H9 (cell line): ENCODE measurements around the gene BACH2. TPM values are rescaled to one million over a fixed set of nuclear protein-coding genes. Genes with fewer than 3 reads are reported as not detected.

ENCODE experiments used
- DNase-seq: peaks from one replicate; pipeline ENCODE4 v3.0.0-alpha.2; 2017
- H2AFZ ChIP-seq: one replicate; pipeline ENCODE4 v1.6.1; 2013; ENCODE audit warnings: mild to moderate bottlenecking, low read length, control low read depth, moderate library complexity
- H2AK5ac ChIP-seq: 2 replicates; pipeline ENCODE4 v1.6.1; 2013; ENCODE audit warnings: low read length, control low read depth, mixed read lengths; ENCODE audit not compliant: insufficient read length
- H2BK120ac ChIP-seq: one replicate; pipeline ENCODE4 v1.6.1; 2013; ENCODE audit warnings: low read depth, mild to moderate bottlenecking, low read length, control low read depth, inconsistent platforms; ENCODE audit not compliant: poor library complexity, severe bottlenecking
- H2BK12ac ChIP-seq: 2 replicates; pipeline ENCODE4 v1.6.1; 2013; ENCODE audit warnings: low read length, control low read depth, mixed read lengths, low read depth; ENCODE audit not compliant: insufficient read length
- H2BK15ac ChIP-seq: 2 replicates; pipeline ENCODE4 v1.6.1; 2013; ENCODE audit warnings: low read depth, low read length, control low read depth
- H2BK20ac ChIP-seq: one replicate; pipeline ENCODE4 v1.6.1; 2013; ENCODE audit warnings: low read depth, mild to moderate bottlenecking, low read length, control low read depth, inconsistent platforms; ENCODE audit not compliant: poor library complexity, severe bottlenecking
- H2BK5ac ChIP-seq: 2 replicates; pipeline ENCODE4 v1.6.1; 2013; ENCODE audit warnings: low read length, control low read depth, mixed read lengths; ENCODE audit not compliant: insufficient read length
- H3K14ac ChIP-seq: 2 replicates; pipeline ENCODE4 v1.6.1; 2013; ENCODE audit warnings: low read length, control low read depth; ENCODE audit not compliant: insufficient read depth
- H3K18ac ChIP-seq: 2 replicates; pipeline ENCODE4 v1.6.1; 2013; ENCODE audit warnings: low read depth, mild to moderate bottlenecking, mixed read lengths, low read length, control low read depth; ENCODE audit not compliant: insufficient read length
- H3K23ac ChIP-seq: 2 replicates; pipeline ENCODE4 v1.6.1; 2013; ENCODE audit warnings: low read length, control low read depth, mixed read lengths, low read depth; ENCODE audit not compliant: insufficient read length
- H3K23me2 ChIP-seq: 2 replicates; pipeline ENCODE4 v1.6.1; 2013; ENCODE audit warnings: low read depth, mild to moderate bottlenecking, mixed read lengths, low read length, control low read depth; ENCODE audit not compliant: insufficient read length, poor library complexity, severe bottlenecking
- H3K27ac ChIP-seq: 2 replicates; pipeline ENCODE4 v1.5.1; 2013; ENCODE audit warnings: low read length, control low read depth, mixed read lengths, low read depth; ENCODE audit not compliant: insufficient read length
- H3K27me3 ChIP-seq: 2 replicates; pipeline ENCODE4 v1.6.1; 2013; ENCODE audit warnings: low read length, control low read depth, inconsistent platforms; ENCODE audit not compliant: insufficient read depth
- H3K4ac ChIP-seq: 2 replicates; pipeline ENCODE4 v1.6.1; 2013; ENCODE audit warnings: low read depth, mild to moderate bottlenecking, control low read depth, inconsistent platforms, low read length, moderate library complexity
- H3K4me1 ChIP-seq: 2 replicates; pipeline ENCODE4 v1.6.1; 2013; ENCODE audit warnings: low read length, control low read depth, inconsistent platforms; ENCODE audit not compliant: insufficient read depth
- H3K4me2 ChIP-seq: 2 replicates; pipeline ENCODE4 v1.6.1; 2013; ENCODE audit warnings: low read length, control low read depth, mixed read lengths; ENCODE audit not compliant: insufficient read length, insufficient read depth
- H3K56ac ChIP-seq: 2 replicates; pipeline ENCODE4 v1.6.1; 2013; ENCODE audit warnings: low read depth, mild to moderate bottlenecking, mixed read lengths, low read length, control low read depth; ENCODE audit not compliant: insufficient read length
- H3K79me1 ChIP-seq: 2 replicates; pipeline ENCODE4 v1.6.1; 2013; ENCODE audit warnings: low read depth, mild to moderate bottlenecking, moderate library complexity, low read length, control low read depth, inconsistent platforms; ENCODE audit not compliant: insufficient read depth, poor library complexity, severe bottlenecking
- H3K79me2 ChIP-seq: 2 replicates; pipeline ENCODE4 v1.6.1; 2013; ENCODE audit warnings: low read length, control low read depth, inconsistent platforms; ENCODE audit not compliant: insufficient read depth
- H3K9ac ChIP-seq: 2 replicates; pipeline ENCODE4 v1.6.1; 2013; ENCODE audit warnings: low read length, control low read depth, mixed read lengths; ENCODE audit not compliant: insufficient read length; ENCODE audit errors: extremely low read depth
- H3K9me3 ChIP-seq: one replicate; pipeline ENCODE4 v1.6.1; 2013; ENCODE audit warnings: low read depth, low read length, inconsistent platforms; ENCODE audit not compliant: control insufficient read depth
- H3T11ph ChIP-seq: one replicate; pipeline ENCODE4 v1.6.1; 2013; ENCODE audit warnings: mild to moderate bottlenecking, low read length, control low read depth, inconsistent platforms
- H4K20me1 ChIP-seq: one replicate; pipeline ENCODE4 v1.6.1; 2013; ENCODE audit not compliant: control insufficient read depth, insufficient read length, insufficient read depth
- H4K5ac ChIP-seq: 2 replicates; pipeline ENCODE4 v1.6.1; 2013; ENCODE audit warnings: low read depth, mild to moderate bottlenecking, mixed read lengths, low read length, control low read depth; ENCODE audit not compliant: insufficient read length
- H4K8ac ChIP-seq: replicated peaks from 2 replicates; pipeline ENCODE4 v1.6.1; 2013; ENCODE audit warnings: low read length, control low read depth, mixed read lengths, low read depth; ENCODE audit not compliant: insufficient read length
- H4K91ac ChIP-seq: 2 replicates; pipeline ENCODE4 v1.6.1; 2013; ENCODE audit warnings: low read depth, mild to moderate bottlenecking, moderate library complexity, mixed read lengths, low read length, control low read depth; ENCODE audit not compliant: insufficient read length
- H3K27ac Mint-ChIP-seq, 3 experiments: 2 replicates in 2 of 3; 3 replicates in 1 of 3; pipeline ENCODE4 v1.8.0; 2020 to 2021; ENCODE audit warnings: mixed read lengths in 3 of 3, mild to moderate bottlenecking in 1 of 3, moderate library complexity in 1 of 3
- H3K27me3 Mint-ChIP-seq: 2 replicates; pipeline ENCODE4 v1.8.0; 2021; ENCODE audit warnings: low read depth, mild to moderate bottlenecking, moderate library complexity, mixed read lengths
- H3K36me3 Mint-ChIP-seq, 3 experiments: 2 replicates in 2 of 3; 3 replicates in 1 of 3; pipeline ENCODE4 v1.8.0; 2020 to 2021; ENCODE audit warnings: low read depth in 3 of 3, mixed read lengths in 3 of 3; ENCODE audit not compliant: insufficient read depth in 1 of 3
- H3K4me1 Mint-ChIP-seq, 2 experiments: 2 replicates each; pipeline ENCODE4 v1.8.0; 2020; ENCODE audit warnings: mixed read lengths in 2 of 2
- H3K4me3 Mint-ChIP-seq, 2 experiments: 2 replicates in 1 of 2; 3 replicates in 1 of 2; pipeline ENCODE4 v1.8.0; 2020 to 2021; ENCODE audit warnings: mild to moderate bottlenecking in 2 of 2, mixed read lengths in 2 of 2, moderate library complexity in 1 of 2
- H3K9me3 Mint-ChIP-seq, 2 experiments: 2 replicates in 1 of 2; 3 replicates in 1 of 2; pipeline ENCODE4 v1.8.0; 2020; ENCODE audit warnings: mild to moderate bottlenecking in 2 of 2, mixed read lengths in 2 of 2, moderate library complexity in 1 of 2
- WGBS: extraction: QIAGEN DNeasy Blood & Tissue Kit; methylation state at CpG from one replicate; pipeline ENCODE4 v1.1.7; 2013; ENCODE audit warnings: missing lambda C conversion rate, low lambda C conversion rate, mixed read lengths; ENCODE audit not compliant: insufficient read length; ENCODE audit errors: extremely low coverage; 5-methylcytosine and 5-hydroxymethylcytosine counted together
- total RNA-seq: library from RNA; stranded (reverse); gene quantifications from 2 replicates; pipeline ENCODE4 v1.2.1, GENCODE V29; 2021
- TF ChIP-seq, protein P1 (sequence below): fragments of 200-600 bp; sonication (generic); conservative IDR thresholded peaks from 3 replicates; pipeline ENCODE4 v1.8.0; 2021; ENCODE audit warnings: antibody characterized with exemption, mild to moderate bottlenecking

BACH2 gene
- total RNA-seq, 1 experiment from 2014 or later: 2.0 TPM

DNA sequence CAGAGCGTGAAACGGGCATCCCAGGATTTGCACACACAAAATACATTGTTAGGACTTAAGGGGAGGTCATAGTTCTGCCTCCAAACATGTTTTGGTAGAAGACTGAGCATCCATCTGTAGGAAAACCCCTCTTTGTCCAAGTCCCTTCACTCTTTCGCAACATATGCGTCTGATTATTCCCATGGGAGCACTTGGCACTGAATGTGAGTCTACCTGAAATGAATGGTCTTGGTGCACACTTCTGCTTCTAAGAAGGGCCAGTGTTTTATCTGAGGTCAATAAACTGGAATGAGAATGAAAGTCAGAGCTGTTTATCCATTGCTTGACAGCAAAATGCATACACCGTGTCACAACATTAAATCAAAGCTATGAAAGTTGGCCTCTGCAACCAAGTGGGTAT lies 369.4 kb downstream of the BACH2 start:
- Histone ChIP-seq H4K5ac (no peak overlapping the region), H2BK20ac (no peak overlapping the region), H3K23ac (no peak overlapping the region), H2BK15ac (no peak overlapping the region), H3K4me1 (no peaks in the 10 kb centered on the region), H3K79me2 (no peaks in the 10 kb centered on the region), H2AK5ac (no peak overlapping the region), H3K23me2 (no peaks in the 10 kb centered on the region), H3K9me3 (no peaks in the 10 kb centered on the region), H3K4me2 (no peak overlapping the region), H4K91ac (no peak overlapping the region), H3K79me1 (no peaks in the 10 kb centered on the region), H3K18ac (no peak overlapping the region), H3K56ac (no peak overlapping the region), H3K4ac (no peak overlapping the region), H2BK5ac (no peak overlapping the region), H2AFZ (no peak overlapping the region), H4K20me1 (no peaks in the 10 kb centered on the region), H3K9ac (no peak overlapping the region), H3T11ph (no peak overlapping the region), H3K14ac (no peak overlapping the region), H2BK120ac (no peak overlapping the region), H2BK12ac (no peak overlapping the region), H3K27me3 (no peaks in the 10 kb centered on the region), H4K8ac (no peak overlapping the region), H3K27ac (no peak overlapping the region)
- peaks cover 12 to 23% of the 10 kb centered on the region in 2 experiments for H3K4me1 Mint-ChIP-seq
- no peak for DNase-seq
- no peak overlapping the region for H3K4me3 Mint-ChIP-seq
- TF ChIP-seq, protein P1, sequence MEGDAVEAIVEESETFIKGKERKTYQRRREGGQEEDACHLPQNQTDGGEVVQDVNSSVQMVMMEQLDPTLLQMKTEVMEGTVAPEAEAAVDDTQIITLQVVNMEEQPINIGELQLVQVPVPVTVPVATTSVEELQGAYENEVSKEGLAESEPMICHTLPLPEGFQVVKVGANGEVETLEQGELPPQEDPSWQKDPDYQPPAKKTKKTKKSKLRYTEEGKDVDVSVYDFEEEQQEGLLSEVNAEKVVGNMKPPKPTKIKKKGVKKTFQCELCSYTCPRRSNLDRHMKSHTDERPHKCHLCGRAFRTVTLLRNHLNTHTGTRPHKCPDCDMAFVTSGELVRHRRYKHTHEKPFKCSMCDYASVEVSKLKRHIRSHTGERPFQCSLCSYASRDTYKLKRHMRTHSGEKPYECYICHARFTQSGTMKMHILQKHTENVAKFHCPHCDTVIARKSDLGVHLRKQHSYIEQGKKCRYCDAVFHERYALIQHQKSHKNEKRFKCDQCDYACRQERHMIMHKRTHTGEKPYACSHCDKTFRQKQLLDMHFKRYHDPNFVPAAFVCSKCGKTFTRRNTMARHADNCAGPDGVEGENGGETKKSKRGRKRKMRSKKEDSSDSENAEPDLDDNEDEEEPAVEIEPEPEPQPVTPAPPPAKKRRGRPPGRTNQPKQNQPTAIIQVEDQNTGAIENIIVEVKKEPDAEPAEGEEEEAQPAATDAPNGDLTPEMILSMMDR: no peak
- H3K36me3 Mint-ChIP-seq: no peaks in the 10 kb centered on the region
- WGBS: no CpG with 5 or more reads among the region's 5 CpGs
- H3K9me3 Mint-ChIP-seq: no peaks in the 10 kb centered on the region; a peak in 1 of 5 replicates
- H3K27ac Mint-ChIP-seq: no peak overlapping the region
- H3K27me3 Mint-ChIP-seq: no peaks in the 10 kb centered on the region
